H1 (cell line): ENCODE measurements around the gene CALD1. TPM values are rescaled to one million over a fixed set of nuclear protein-coding genes. Genes with fewer than 3 reads are reported as not detected.

ENCODE experiments used
- CTCF ChIA-PET: fragments of 300-600 bp; sonication (Branson Sonifier 250); formaldehyde crosslinking; loops from one replicate; lab custom pipeline; 2021; ENCODE audit not compliant: partially characterized antibody; lab: Charles Lee
- POLR2A ChIA-PET: fragments of 300-600 bp; sonication (Branson Sonifier 250); formaldehyde crosslinking; loops from one replicate; lab custom pipeline; 2021; ENCODE audit warnings: inconsistent platforms; ENCODE audit not compliant: partially characterized antibody; lab: Charles Lee
- DNase-seq, 2 experiments: peaks; one replicate each; pipeline versions ENCODE4 v3.0.0 to v3.0.0-alpha.2; 2010 to 2022; ENCODE audit warnings: low spot score in 2 of 2, low read depth in 1 of 2, mixed read lengths in 1 of 2
- FAIRE-seq: peaks from 2 replicates; lab custom pipeline; 2011; peaks lifted over from hg19 to GRCh38; lab: Jason Lieb, UNC
- H2AFZ ChIP-seq: 2 replicates; pipeline ENCODE4 v1.8.1; 2012; ENCODE audit warnings: low read length, inconsistent platforms
- H2AK5ac ChIP-seq: 2 replicates; pipeline ENCODE4 v1.6.1; 2013; ENCODE audit warnings: low read depth, low read length
- H2BK120ac ChIP-seq: replicated peaks from 2 replicates; pipeline ENCODE3; 2013; ENCODE audit warnings: low read depth, low read length, inconsistent platforms
- H2BK12ac ChIP-seq: 2 replicates; pipeline ENCODE4 v1.6.1; 2013; ENCODE audit warnings: low read depth, low read length
- H2BK15ac ChIP-seq: 2 replicates; pipeline ENCODE4 v1.6.1; 2013; ENCODE audit warnings: low read length
- H2BK20ac ChIP-seq: 2 replicates; pipeline ENCODE4 v1.6.1; 2013; ENCODE audit warnings: low read length
- H2BK5ac ChIP-seq: 2 replicates; pipeline ENCODE4 v1.6.1; 2013; ENCODE audit warnings: low read depth, low read length
- H3K14ac ChIP-seq: 2 replicates; pipeline ENCODE4 v1.6.1; 2013; ENCODE audit warnings: inconsistent platforms; ENCODE audit not compliant: insufficient read length
- H3K18ac ChIP-seq: 2 replicates; pipeline ENCODE4 v1.6.1; 2013; ENCODE audit warnings: low read length; ENCODE audit errors: extremely low read depth
- H3K23ac ChIP-seq: 2 replicates; pipeline ENCODE4 v1.6.1; 2013; ENCODE audit warnings: inconsistent platforms; ENCODE audit not compliant: insufficient read length
- H3K23me2 ChIP-seq: 2 replicates; pipeline ENCODE4 v1.6.1; 2013; ENCODE audit warnings: low read depth, low read length
- H3K27ac ChIP-seq: 2 replicates; pipeline ENCODE4 v1.6.1; 2011; ENCODE audit warnings: low read depth, low read length, inconsistent platforms
- H3K27me3 ChIP-seq, 4 experiments: replicated peaks in 1 of 4; 1 replicate in 1 of 4; 2 replicates in 3 of 4; pipeline versions ENCODE4 v1.6.1 to v1.8.1; 2011 to 2013; ENCODE audit warnings: low read length in 3 of 4, mild to moderate bottlenecking in 3 of 4, inconsistent platforms in 2 of 4, mixed read lengths in 2 of 4, moderate library complexity in 1 of 4; ENCODE audit not compliant: control insufficient read depth in 3 of 4, insufficient read depth in 3 of 4; ENCODE audit errors: extremely low read depth in 1 of 4
- H3K36me3 ChIP-seq, 4 experiments: 2 replicates each; pipeline versions ENCODE4 v1.6.1 to v1.8.1; 2011 to 2013; ENCODE audit warnings: mild to moderate bottlenecking in 4 of 4, low read length in 3 of 4, moderate library complexity in 2 of 4, control low read depth in 1 of 4, inconsistent platforms in 1 of 4; ENCODE audit not compliant: insufficient read depth in 4 of 4, control insufficient read depth in 2 of 4
- H3K4ac ChIP-seq: replicated peaks from 2 replicates; pipeline ENCODE3; 2013; ENCODE audit warnings: low read length, low read depth, mixed read lengths, inconsistent platforms; ENCODE audit not compliant: insufficient read length
- H3K4me1 ChIP-seq, 4 experiments: replicated peaks in 1 of 4; 1 replicate in 1 of 4; 2 replicates in 3 of 4; pipeline versions ENCODE4 v1.6.1 to v1.8.1; 2011 to 2013; ENCODE audit warnings: low read length in 3 of 4, inconsistent platforms in 2 of 4, mixed read lengths in 1 of 4; ENCODE audit not compliant: insufficient read depth in 4 of 4, control insufficient read depth in 3 of 4
- H3K4me2 ChIP-seq, 2 experiments: 2 replicates each; pipeline versions ENCODE4 v1.6.1 to v1.8.1; 2011 to 2013; ENCODE audit warnings: low read depth in 2 of 2, low read length in 2 of 2, control low read depth in 1 of 2, inconsistent platforms in 1 of 2, mild to moderate bottlenecking in 1 of 2; ENCODE audit not compliant: insufficient read depth in 1 of 2
- H3K4me3 ChIP-seq, 4 experiments: fragments of 200-600, 300-600 bp in 1 of 4; sonication (generic), shearing (Covaris generic), sonication (Bioruptor Twin) in 1 of 4; 2 replicates each; pipeline versions ENCODE4 v1.5.1 to v1.8.1; 2011 to 2016; ENCODE audit warnings: low read length in 4 of 4, low read depth in 3 of 4, control low read depth in 2 of 4, inconsistent platforms in 2 of 4, mild to moderate bottlenecking in 2 of 4, mixed read lengths in 1 of 4, moderate library complexity in 1 of 4; ENCODE audit not compliant: insufficient read depth in 2 of 4; ENCODE audit errors: extremely low read depth in 1 of 4
- H3K56ac ChIP-seq: replicated peaks from 2 replicates; pipeline ENCODE3; 2013; ENCODE audit warnings: low read depth, mild to moderate bottlenecking, mixed read lengths, low read length, inconsistent platforms; ENCODE audit not compliant: insufficient read length
- H3K79me1 ChIP-seq: 2 replicates; pipeline ENCODE4 v1.6.1; 2013; ENCODE audit warnings: low read depth, low read length, control low read depth
- H3K79me2 ChIP-seq, 2 experiments: 2 replicates each; pipeline versions ENCODE4 v1.6.1 to v1.8.1; 2012 to 2013; ENCODE audit warnings: low read length in 2 of 2, mild to moderate bottlenecking in 2 of 2, inconsistent platforms in 1 of 2; ENCODE audit not compliant: insufficient read depth in 2 of 2, control insufficient read depth in 1 of 2
- H3K9ac ChIP-seq, 4 experiments: replicated peaks in 1 of 4; 1 replicate in 1 of 4; 2 replicates in 3 of 4; pipeline versions ENCODE4 v1.6.1 to v1.8.1; 2011 to 2013; ENCODE audit warnings: low read depth in 3 of 4, low read length in 3 of 4, control low read depth in 2 of 4, mild to moderate bottlenecking in 2 of 4, moderate library complexity in 2 of 4, inconsistent platforms in 1 of 4; ENCODE audit errors: extremely low read depth in 1 of 4
- H3K9me3 ChIP-seq, 2 experiments: 2 replicates each; pipeline versions ENCODE4 v1.6.1 to v1.8.1; 2012 to 2013; ENCODE audit warnings: mild to moderate bottlenecking in 2 of 2, moderate library complexity in 2 of 2, control low read depth in 1 of 2, inconsistent platforms in 1 of 2, low read depth in 1 of 2, low read length in 1 of 2, mixed read lengths in 1 of 2; ENCODE audit not compliant: insufficient read depth in 2 of 2
- H4K20me1 ChIP-seq, 2 experiments: replicated peaks in 1 of 2; 2 replicates each; pipeline versions ENCODE3 to v1.8.1; 2011 to 2013; ENCODE audit warnings: inconsistent platforms in 2 of 2, low read length in 2 of 2, mild to moderate bottlenecking in 1 of 2; ENCODE audit not compliant: insufficient read depth in 2 of 2, control insufficient read depth in 1 of 2
- H4K5ac ChIP-seq: 2 replicates; pipeline ENCODE4 v1.6.1; 2013; ENCODE audit warnings: low read length, low read depth, mixed read lengths, inconsistent platforms; ENCODE audit not compliant: insufficient read length
- H4K8ac ChIP-seq: 2 replicates; pipeline ENCODE4 v1.8.0; 2013; ENCODE audit warnings: mild to moderate bottlenecking, moderate library complexity, low read length, inconsistent platforms; ENCODE audit not compliant: insufficient read depth; ENCODE audit errors: extremely low read depth
- H4K91ac ChIP-seq: replicated peaks from 2 replicates; pipeline ENCODE3; 2013; ENCODE audit warnings: low read length, mixed read lengths, inconsistent platforms; ENCODE audit not compliant: insufficient read length
- GABPA ChIP-seq: IDR thresholded peaks from 2 replicates; pipeline ENCODE4 v1.6.1; 2011; ENCODE audit warnings: mild to moderate bottlenecking, low read length, moderate library complexity, borderline replicate concordance; ENCODE audit not compliant: insufficient read depth
- SIX5 ChIP-seq: IDR thresholded peaks from 2 replicates; pipeline ENCODE4 v1.6.1; 2011; ENCODE audit warnings: mild to moderate bottlenecking, low read depth, low read length
- WGBS, 2 experiments: shearing (Covaris generic) in 1 of 2; methylation state at CpG; one replicate each; pipeline versions ENCODE4 v1.1.6 to v1.1.7; 2013 to 2015; ENCODE audit warnings: low lambda C conversion rate in 2 of 2, mixed read lengths in 2 of 2, inconsistent platforms in 1 of 2, low coverage in 1 of 2, missing lambda C conversion rate in 1 of 2; ENCODE audit not compliant: insufficient replicate concordance in 2 of 2, insufficient coverage in 1 of 2, insufficient read length in 1 of 2; ENCODE audit errors: extremely low coverage in 1 of 2, missing lambda C conversion rate in 1 of 2; 5-methylcytosine and 5-hydroxymethylcytosine counted together
- polyA plus RNA-seq, 7 experiments: library from polyadenylated mRNA; depleted of rRNA in 3 of 7; stranded (reverse) in 5 of 7; unstranded in 2 of 7; fragments of >200 nt in 5 of 7; fragments of 200-250 nt in 2 of 7; gene quantifications; 1 replicate in 5 of 7; 2 replicates in 1 of 7; 4 replicates in 1 of 7; pipeline versions ENCODE4 v1.2.1 to v1.2.3, GENCODE V29; 2011 to 2013; ENCODE audit warnings: missing spikeins in 2 of 7, mixed read lengths in 2 of 7
- total RNA-seq: library from RNA; stranded (reverse); fragmentation: NEBNext Ultra II Directional; extraction: Animal tissue kit (Norgen Biotek cat#: 25700); gene quantifications from 2 replicates; pipeline ENCODE4 v1.2.1, GENCODE V29; 2021

CALD1 gene
- total and polyA plus RNA-seq, 2 of the 8 experiments (the other 6 are each of a cell fraction or from before 2014, with no cell fraction given) = 34.3 to 177 TPM

DNA sequence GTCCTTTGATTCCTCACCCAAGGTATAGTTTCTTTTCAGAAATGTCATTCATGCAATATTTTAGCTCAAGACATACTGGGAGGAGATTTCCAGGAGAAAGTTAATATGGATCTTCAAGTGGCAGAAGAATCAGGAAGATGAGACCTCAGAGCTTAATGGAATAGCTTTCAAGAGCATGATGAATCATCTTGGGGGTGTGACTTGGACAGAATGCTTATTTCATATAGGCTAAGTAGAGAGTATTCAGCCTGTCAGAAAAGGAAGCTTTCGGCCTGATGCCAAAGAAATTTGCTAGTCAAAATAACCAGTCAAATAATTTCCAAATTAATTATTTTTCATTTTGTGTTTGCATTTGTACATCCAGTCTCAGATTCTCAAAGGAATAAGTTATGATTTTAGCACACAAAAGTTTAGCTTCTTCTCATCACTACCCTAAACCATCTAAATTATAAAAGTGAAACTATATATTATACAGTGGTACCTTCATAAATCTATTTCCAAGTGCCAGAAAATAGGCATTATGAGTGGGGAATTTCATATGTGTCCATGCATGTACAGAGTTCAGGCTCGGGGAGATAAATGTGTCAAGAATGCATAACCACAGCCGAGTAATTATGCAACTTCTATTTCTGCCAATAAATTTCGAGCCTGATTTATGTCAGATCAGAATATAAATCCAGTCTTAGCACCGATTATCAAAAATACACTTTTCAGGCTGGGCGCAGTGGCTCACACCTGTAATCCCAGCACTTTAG lies 27.3 kb upstream of the CALD1 start:
- no peaks in the 10 kb centered on the region for H3K79me1 ChIP-seq
- no peaks in the 10 kb centered on the region for H3K79me2 ChIP-seq
- no peak overlapping the region for H2AFZ ChIP-seq
- H2BK120ac ChIP-seq = no peak overlapping the region
- H3K27me3 ChIP-seq = no peaks in the 10 kb centered on the region
- no peaks in the 10 kb centered on the region for H4K20me1 ChIP-seq
- no peak overlapping the region for H2AK5ac ChIP-seq
- no peak overlapping the region for H3K4me2 ChIP-seq
- no peak overlapping the region for H3K14ac ChIP-seq
- ChIA-PET CTCF (interaction anchor here (0.6 to 15.4 kb wide), 15 partner anchors 12 to 235 kb away, joined by 3 to 249 read pairs (median 4); no protein-coding TSS in a partner anchor), POLR2A (interaction anchor here (0.7 to 1.4 kb wide), 4 partner anchors 14 to 118 kb away, joined by 3 to 4 read pairs (median 3); partner anchors contain the start of gene CALD1)
- H3K23me2 ChIP-seq = no peaks in the 10 kb centered on the region
- H2BK20ac ChIP-seq = no peak overlapping the region
- no peaks in the 10 kb centered on the region for H3K36me3 ChIP-seq
- H3K9ac ChIP-seq = no peak overlapping the region
- no peak overlapping the region for H4K91ac ChIP-seq
- H4K8ac ChIP-seq = no peak overlapping the region
- no peak overlapping the region for H3K18ac ChIP-seq
- H3K27ac ChIP-seq = no peak overlapping the region
- no peak overlapping the region for H3K56ac ChIP-seq
- H3K4ac ChIP-seq = no peak overlapping the region
- no peak for DNase-seq
- H4K5ac ChIP-seq = no peak overlapping the region
- no peaks in the 10 kb centered on the region for H3K9me3 ChIP-seq
- no peak overlapping the region for H2BK12ac ChIP-seq
- H2BK15ac ChIP-seq = no peak overlapping the region
- H3K4me1 ChIP-seq = no peaks in the 10 kb centered on the region; a peak in 1 of 7 replicates
- H3K4me3 ChIP-seq = no peak overlapping the region
- TF ChIP-seq SIX5 = no peak
- TF ChIP-seq GABPA = no peak
- WGBS, 2 experiments = 88% methylated on average over 6 of the region's 6 CpGs; no CpG with 5 or more reads in 1 of the 2 experiments
- no peak for FAIRE-seq
- no peak overlapping the region for H2BK5ac ChIP-seq
- no peak overlapping the region for H3K23ac ChIP-seq
